ENCODE results near the gene SSR1.
A peak's percentile ranks its signal among the peaks of the same experiment; 100 is the strongest.
"Not testable (repeated sequence)": the region's sequence is repeated elsewhere in the genome, so short reads cannot be mapped to it uniquely, and the experiment has no call there.

The SSR1 gene

DNA sequence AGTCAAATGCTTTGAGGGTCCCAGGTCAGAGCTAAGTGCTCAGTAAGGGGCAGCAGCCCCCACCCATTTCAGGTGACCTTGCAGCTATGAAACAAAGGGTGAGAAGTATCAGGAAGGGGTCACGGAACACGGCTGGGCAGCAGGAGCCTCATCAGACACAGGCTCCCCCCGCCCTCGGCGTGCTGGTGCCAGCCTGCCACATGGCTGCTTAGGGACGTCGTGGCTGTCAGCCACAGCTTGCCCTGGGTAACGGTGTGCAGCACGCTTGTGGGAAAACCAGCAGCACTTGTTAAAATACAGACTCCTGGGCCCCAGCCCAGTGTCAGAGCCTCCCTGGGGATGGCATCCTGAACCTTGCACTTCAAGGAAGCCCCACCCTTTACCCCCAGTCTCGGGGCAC, 39.3 kb downstream of the SSR1 start:
- DNase-seq = no peak

DNA sequence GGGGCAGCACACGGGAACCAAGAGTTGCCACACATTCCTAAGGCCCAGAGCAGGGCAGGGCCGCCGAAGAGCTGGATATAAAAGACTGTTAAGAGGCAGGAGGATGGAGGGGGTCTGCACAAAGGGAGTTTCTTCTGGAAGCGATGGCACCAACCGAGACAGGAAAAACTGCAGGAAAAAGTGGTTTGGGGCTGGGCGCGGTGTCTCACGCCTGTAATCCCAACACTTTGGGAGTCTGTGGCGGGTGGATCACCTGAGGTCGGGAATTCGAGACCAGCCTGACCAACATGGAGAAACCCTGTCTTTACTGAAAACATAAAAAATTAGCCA, 41.8 kb downstream of the SSR1 start:
- DNase-seq = no peak

DNA sequence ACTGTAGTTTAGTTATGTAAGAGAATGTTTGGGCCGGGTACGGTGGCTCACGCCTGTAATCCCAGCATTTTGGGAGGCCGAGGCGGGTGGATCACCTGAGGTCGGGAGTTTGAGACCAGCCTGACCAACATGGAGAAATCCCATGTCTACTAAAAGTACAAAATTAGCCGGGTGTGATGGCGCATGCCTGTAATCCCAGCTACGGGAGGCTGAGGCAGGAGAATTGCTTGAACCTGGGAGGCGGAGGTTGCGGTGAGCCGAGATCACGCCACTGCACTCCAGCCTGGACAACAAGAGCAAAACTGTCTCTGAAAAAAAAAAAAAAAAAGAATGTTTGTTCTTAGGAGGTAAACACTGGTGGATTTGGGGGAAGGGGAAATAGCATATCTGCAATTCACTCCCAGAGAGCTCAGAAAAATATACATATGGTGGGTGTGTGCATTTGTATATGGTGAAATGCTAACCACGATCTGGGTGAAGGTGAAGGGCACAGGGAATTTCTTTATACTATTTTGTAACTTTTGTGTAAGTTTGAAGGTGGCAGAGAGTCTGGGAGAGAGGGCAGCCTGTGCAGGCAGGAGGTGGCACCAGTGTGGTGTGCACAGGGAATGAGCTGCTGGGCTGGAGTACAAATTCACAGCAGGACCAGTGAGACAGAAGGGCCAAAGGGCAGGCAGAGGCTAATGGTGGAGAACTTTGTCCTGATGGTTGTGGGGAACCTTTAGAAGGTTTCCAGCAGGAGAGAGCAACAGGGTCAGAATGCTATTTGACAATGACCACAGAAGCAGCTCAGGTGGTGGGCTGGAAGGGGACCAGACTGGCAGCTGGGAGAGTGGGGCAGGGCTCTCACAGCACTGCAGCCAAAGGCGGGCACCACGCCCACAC, 42.4 kb downstream of the SSR1 start:
- peak in 1 of 2 experiments; percentile 21 for DNase-seq

DNA sequence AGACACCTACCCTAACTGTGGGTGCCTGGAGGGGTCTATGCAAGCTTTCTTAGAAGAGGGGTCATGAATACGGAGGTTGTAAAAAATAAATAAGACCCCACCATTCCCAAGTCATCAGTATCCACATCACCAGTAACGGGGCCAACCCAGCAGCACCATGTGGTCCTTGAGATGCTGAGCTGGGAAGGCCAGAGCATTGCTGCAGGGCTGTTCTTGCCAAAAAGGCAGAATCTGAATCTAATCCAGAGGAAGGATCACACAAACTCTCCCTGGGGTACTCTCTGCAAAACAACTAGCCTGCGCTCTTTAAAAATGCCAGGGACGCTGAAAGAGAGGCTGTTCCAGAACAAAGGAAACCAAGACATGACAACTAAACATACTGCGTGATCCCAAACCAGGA, 43.2 kb downstream of the SSR1 start:
- DNase-seq = no peak

DNA sequence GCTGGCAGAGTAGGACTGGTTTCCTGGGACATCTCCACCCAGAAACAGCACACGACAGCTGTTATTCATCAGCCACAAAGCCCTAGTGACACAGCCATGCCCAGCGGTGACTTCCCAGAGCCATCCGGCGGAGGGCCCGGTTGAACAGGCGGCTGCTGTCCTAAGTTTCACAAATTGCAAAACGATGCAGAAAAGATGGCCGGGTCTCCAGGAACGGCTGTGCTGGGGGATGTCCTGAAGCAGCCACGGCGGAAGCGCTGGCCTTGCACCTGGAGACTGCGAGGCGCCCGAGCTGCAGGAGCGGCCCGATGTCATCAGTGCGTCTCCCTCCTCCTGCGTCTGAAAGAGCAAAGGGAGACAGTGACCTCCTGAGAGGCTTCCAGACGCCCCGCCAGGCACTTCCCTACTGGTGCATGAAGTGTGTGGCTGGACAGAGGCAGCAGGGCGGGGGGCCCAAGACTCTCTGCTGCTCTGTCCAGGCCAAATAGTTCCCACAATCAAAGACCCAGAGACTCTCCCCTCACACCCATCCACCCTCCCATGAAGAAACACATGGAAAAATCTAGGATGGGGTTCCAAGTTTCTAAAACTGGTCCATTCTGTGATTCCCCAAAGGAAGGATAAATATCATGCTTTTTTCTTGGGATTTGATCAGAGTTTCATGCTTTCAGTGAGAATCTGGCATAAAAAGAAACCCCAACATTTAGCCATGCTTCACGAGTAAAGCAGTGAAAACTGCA, 44.0 kb downstream of the SSR1 start:
- no peak for DNase-seq

DNA sequence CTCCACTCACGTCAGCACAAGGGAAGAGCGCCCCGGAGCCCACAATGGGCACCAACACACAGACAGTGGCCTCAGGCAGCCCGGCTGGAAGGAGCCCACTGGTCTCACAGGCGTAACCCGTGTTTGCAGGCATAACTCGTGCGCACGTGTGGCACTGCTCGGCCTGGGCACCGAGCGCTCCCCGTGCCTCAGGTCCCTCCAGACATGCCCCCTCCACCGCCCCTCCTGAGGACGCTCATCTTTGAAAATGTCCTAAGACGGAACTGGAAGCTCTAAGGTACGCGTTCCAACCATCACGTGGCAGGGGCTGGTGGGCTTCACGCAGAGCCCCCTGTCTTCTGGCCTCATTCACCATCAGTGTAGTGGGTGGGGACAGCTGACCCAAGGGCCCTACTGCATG, 44.6 kb downstream of the SSR1 start:
- no peak for DNase-seq

DNA sequence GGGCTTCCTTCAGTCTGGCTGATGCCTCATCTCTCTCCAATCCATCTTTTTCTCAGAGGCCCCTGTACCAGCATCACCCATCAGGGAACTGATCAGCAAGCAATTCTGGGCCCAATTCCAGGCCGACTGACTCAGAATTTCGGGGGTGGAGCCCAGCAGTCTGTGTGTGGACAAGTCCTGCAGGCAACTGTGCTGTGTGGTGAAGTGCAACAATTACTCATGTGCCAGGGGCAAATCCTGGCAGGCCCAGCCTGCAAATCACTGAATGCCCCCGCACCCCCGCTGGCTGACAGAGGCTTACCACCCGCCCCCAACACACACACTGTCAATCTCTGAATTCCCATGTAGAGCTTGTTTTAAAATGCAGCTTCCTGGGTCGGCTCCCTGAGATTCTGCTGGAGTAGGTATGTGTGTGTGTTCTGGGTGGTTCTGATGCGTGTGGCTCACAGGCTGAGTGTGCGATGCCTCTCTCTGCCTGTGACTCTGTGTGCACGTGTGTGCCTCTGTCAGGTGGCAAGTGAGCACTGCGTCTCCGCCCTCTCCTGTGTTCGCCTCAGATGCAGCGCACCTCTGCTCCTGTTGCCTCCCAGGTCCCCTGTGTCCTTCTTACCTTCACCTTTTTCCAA, 45.4 kb downstream of the SSR1 start:
- peak in 1 of 2 experiments; percentile 17 for DNase-seq

DNA sequence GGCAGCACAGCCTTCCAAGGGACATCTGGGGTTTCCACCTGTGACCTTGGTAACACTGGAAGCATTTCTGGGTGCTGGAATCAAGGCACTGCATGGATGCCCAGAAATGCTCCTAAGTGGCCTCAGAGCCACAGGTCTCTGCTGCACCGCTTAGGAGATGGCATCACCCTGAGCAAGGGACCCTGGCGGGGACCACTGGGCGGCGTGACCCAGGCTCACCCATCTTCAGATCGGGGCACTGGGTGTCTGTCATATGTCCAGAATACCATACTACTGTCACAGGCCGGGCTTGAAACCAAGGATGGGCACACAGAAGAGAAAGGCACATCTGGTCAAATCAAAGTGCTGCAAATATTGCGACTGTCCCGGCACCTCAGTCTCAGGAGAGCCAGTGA, 45.9 kb downstream of the SSR1 start:
- DNase-seq = no peak

DNA sequence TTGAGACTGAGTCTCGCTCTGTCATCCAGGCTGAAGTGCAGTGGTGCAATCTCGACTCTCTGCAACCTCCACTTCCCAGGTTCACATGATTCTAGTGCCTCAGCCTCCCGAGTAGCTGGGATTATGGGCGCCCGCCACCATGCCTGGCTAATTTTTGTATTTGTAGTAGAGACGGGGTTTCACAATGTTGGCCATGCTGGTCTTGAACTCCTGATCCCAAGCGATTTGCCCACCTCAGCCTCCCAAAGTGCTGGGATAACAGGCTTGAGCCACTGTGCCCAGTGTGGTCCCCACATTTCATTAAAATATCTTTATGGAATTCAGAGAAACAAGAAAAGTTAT, 47.6 kb downstream of the SSR1 start:
- not testable (repeated sequence) for DNase-seq

DNA sequence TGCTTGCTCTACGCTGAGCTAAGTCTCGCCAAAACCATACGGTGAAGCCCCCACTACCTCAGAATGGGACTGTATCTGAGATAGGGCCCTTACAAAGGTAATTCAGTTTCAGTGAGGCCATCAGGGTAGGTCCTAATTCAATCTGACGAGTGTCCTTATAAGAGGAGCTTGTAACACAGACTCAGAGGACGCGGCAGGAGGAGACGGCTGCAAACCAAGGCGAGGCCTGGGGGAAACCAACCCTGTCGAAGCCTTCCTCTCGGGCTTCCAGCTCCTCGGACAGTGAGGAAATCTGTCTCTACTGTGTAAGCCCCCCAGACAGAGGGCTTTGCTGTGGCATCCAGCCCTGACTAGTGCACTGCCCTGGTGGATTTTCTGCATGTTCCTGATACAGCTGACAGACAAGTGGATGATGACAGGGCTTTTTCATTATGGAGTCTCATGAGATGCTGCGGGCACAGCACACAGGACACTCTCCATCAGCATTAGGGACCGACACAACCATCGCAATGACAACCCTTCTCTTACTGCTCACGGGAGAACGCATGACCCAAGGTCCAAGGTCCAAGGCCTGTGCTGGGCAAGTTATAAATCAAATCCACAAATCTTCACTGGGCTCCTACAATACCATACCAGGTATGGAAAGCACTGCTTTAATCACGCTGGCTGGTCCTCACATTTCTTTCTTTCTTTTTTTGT, 48.2 kb downstream of the SSR1 start:
- no peak for DNase-seq

DNA sequence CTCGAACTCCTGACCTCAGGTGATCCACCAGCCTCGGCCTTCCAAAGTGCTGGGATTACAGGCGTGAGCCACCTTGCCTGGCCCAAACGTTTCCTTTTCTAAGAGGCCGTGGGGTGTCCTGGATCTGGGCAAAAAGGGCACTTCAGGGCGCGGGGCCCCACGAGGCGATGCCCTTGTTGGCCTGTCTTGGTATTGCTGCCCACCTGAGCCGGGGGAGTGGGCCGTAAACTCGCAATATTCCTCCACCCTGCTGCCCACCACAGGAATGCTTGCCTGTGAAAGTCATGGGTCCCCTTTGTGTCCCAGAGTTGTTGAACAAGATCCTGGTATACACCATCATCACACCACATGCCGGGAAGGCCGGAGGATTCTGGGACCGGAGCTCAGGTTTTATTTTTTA, 49.0 kb downstream of the SSR1 start:
- no peak for DNase-seq

DNA sequence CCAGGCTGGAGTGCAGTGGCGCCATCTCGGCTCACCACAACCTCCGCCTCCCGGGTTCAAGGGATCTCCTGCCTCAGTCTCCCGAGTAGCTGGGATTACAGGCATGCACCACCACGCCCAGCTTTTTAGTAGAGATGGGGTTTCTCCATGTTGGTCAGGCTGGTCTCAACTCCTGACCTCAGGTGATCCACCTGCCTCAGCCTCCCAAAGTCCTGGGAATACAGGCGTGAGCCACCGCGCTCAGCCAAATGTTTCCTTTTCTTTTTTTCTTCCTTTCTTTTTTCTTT, 49.5 kb downstream of the SSR1 start:
- DNase-seq = not testable (repeated sequence)

DNA sequence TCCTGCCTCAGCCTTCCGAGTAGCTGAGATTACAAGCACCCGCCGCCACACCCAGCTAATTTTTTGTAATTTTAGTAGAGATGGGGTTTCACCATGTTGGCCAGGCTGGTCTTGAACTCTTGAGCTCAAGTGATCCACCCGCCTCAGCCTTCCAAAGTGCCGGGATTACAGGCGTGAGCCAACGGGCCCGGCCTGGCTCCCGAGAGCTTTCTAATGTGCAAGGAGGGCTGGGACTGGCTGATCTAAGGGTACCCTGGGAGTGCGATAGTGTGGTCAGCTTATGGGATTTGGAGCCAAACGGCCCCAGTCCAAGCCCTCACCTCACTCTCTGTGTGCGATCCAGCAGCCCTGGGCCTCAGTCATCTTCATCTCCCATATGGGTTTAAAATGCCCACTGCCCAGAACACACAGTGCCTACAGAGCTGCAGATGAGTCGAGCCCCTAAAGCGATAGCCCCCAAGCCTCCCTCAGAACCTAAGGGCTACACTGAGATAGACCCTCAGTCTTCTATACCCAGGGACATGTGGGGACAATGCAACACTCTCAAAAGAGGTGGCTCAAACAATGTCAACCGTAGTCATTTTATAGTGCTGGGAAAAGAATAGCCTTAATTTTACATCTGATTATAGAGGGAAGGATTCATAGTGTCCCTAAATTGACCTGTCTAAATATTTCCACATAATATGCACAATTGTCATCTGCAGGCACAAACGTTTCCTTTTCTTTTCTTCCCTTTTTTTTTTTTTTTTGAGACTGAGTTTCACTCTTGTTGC, 50.1 kb downstream of the SSR1 start:
- peak; percentile 56 to 70 for DNase-seq

DNA sequence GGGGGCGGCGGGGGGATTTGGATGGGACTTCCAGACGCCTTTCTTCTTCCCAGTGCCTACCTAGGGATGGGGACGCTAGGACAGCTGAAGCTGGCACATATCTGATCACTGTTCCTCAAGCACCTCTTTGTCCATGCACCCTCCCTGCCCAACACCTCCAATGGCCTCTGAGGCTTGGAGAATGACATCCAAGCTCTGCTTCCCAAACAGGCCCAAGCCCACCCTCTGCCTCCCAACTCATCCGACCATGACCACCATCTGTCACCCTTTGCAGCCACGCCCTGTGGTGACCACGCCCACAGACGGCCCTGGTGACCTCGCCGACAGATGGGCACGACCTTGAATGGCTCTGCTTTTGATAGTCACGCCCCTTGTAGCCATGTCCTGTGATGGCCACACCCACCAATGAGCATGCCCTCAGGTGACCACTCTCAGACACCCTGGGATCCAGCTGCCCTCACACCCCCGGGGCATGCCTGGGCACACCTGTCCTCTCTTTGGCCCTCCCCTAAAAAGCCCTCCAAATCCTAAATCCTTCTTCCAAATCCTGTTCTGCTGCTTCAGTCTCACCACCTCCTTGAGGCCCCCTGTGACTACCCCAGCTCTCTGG, 51.0 kb downstream of the SSR1 start:
- no peak for DNase-seq

DNA sequence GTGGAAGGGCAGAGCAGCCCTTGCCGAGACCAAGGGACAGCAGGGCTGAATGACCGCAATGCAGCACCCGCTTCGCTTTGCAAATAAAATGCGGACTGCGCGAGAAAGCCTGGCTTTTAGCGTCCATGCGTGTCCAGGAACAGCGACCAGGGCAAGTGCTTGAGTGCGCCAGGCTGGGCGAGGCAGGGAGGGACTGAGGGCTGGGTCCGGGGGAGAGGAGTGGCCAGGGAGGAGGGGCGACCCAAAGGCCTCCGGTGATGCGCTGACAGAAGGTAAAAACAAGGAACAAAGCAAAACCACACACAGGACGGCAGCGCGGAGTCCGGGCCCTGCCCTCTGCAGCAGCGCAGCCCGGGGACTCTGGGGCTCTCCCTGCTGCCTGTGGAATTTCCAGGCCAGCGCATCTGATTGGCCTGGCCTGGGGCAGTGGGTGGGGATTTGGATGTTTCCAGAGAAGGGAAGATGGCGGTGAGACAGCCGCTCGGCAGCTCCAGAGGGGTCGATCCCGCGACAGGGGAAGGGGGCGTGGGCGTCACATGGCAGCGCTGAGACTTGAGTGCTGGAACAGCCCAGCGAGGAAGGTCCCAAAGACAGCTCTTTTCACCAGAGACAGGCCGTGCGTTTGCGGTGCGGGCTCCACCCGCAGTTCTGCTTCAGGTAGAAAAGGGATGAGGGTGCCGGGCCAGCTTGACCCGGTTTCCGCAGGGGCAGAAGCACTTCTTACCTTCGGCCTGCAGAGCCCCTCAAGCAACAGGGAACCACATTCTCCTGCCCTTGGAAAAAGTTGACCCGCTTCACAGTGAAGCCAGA, 51.8 kb downstream of the SSR1 start:
- peak; percentile 40 to 70 for DNase-seq

DNA sequence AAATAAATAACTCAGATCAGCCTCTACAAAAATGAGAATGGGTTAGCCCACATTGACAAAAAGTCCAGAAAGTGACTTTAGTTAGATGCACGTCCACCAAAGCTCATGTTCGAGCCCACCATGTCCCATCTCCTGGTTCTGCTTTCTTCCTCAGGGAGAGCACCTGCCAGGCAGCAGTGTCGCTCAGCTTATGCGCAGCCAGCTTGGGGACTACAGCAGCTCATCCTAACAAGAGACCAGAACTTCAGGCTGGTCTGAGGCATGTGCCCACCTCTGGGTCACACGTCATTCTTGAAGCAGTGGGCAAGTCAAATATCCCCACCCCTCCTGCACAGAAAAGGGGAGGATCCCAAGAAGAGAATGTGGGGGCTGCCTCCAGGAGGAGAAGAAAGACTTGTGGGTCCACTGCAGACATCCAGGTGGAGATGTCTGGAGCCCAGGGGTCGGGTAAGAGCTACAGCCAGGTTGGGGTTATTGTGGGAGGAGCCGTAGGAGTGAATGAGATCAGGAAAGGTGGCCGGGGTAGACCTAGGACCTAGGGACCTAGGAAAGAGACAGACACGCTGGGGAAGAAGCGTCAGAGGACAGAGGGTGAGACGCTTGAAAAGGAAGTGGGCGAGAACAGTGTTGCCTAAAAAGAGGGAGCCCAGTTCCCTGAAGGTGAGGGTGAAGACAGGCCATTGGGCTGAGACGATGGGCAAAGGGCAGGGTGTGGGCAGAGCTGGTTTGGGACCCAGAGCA, 52.5 kb downstream of the SSR1 start:
- DNase-seq = no peak

DNA sequence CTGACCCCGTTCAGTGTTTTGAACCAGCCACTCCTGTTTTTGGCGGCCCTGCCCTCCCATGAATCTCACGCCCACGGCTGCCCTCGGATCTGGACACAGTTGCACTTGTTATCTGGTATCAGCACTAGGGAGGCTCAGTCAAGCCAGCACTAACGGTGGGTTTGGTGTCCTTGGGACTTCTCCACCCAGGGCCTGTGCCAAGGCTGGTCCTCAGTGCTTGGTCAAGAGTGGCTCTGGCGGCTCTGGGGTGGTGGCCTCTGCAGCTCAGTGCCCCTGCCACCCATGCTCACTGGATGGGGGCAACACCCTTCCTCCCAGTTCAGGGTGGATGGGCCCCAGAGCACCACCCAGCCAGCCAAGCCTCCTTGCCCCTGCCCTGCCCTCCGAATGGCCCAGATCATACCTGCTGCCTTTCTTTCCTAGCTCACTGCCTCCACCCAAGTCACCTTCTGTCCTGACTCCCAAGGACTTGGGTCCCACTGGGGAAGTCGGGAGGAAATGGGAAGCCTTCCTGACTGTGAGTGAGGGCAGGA, 54.7 kb downstream of the SSR1 start:
- no peak for DNase-seq

DNA sequence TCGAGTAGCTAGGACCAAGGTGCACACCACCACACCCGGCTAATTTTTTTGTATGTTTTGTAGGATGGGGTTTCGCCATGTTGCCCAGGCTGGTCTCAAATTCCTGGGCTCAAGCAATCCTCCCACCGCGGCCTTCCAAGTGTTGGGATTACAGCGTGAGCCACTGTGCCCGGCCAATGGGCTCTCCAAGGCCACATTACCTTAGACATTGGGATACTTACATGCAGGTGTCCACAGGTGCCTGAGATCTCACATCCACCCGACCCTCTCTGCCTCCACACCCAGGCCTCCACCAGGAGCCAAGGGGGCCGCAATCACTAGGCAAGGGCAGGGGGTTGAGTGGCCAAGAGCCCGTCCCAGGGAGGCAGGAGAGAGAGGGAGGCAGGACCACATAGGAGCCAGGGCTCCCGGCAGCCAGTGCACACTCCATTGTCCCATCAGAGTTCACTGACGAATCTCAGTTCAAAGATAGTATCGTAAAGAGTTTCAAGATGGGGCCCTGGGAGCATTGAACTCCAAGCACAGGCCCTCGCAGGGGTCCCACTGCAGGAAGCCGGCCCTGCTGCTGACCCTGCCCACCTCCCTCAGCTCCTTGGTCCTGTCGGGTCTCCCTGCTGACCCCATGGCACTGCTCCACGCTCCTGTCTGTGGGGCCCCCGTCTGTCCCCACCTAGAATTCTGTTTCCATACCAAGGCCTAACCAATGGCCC, 55.3 kb downstream of the SSR1 start:
- no peak for DNase-seq

DNA sequence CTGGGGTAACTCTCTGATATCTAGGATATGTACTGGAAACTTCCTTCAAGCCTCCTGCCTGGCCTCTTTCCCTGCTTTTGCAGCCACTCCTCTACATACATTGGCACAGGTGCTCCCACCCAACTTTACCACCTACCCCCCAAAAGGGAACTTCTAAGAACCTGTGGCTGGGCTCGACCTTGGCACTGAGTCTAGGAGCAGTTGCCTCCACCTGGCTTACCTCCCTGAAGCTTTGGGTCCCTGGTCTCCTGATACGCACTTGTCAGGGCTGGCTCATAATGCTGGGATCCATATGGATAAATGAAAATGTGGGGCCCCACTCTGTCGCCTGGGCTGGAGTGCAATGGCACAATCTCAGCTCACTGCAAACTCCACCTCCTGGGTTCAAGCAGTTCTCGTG, 56.2 kb downstream of the SSR1 start:
- no peak for DNase-seq

DNA sequence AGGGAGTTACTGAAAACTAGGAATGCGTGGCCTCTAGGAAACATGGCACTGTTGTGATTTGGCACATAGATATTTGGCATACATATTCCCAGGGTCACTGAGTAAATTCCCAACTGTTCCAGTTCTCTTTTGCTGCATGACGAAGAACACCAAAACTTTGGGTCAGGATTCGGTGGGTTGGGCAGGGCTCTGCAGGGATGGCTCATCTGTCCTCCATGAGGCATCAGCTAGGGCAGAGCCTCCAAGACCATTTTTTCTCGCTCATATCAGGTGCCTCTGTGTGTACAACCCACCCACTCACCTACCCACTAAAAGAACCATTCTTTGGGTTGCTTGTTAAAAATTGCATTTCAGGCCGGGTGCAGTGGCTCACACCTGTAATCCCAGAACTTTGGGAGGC, 57.1 kb downstream of the SSR1 start:
- DNase-seq = no peak

Data from AML-193 (cell line).